GM13976 (cell line): ENCODE results near the gene RANBP10.

Experiments used
- DNase-seq: peaks from one replicate; pipeline ENCODE4 v3.0.0; 2012; ENCODE audit warnings: low spot score
- in situ Hi-C: fragments of 300-500 bp; cut with MboI; formaldehyde crosslinking; loops from one replicate; pipeline ENCODE4 v1.12.0; 2022; ENCODE audit warnings: low sequenced_read_pairs, mixed read lengths, inconsistent platforms; ENCODE audit not compliant: unreplicated experiment
- TF ChIP-seq, protein P1 (sequence below): IDR thresholded peaks from 2 replicates; pipeline ENCODE4 v1.5.1; 2012; ENCODE audit warnings: borderline replicate concordance, mild to moderate bottlenecking; ENCODE audit not compliant: insufficient read depth; ENCODE audit errors: extremely low read depth, missing control alignments, control extremely low read depth

Gene RANBP10

DNA sequence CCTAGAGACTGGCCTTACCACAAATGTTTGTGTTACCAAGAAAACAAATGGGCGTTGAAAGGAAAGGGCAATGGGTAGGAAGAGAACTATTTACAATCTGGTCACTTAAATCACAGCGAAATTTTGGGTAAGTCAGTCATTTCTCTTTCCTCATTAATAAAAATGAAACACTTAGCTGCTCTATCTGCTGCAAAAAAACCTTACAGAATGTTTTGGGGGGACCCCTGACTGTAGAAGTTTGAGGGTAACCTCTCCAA is 39.6 kb upstream of the RANBP10 start:
- in situ Hi-C loops, result no loop called here
- TF ChIP-seq, protein P1, sequence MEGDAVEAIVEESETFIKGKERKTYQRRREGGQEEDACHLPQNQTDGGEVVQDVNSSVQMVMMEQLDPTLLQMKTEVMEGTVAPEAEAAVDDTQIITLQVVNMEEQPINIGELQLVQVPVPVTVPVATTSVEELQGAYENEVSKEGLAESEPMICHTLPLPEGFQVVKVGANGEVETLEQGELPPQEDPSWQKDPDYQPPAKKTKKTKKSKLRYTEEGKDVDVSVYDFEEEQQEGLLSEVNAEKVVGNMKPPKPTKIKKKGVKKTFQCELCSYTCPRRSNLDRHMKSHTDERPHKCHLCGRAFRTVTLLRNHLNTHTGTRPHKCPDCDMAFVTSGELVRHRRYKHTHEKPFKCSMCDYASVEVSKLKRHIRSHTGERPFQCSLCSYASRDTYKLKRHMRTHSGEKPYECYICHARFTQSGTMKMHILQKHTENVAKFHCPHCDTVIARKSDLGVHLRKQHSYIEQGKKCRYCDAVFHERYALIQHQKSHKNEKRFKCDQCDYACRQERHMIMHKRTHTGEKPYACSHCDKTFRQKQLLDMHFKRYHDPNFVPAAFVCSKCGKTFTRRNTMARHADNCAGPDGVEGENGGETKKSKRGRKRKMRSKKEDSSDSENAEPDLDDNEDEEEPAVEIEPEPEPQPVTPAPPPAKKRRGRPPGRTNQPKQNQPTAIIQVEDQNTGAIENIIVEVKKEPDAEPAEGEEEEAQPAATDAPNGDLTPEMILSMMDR, result no peak
- DNase-seq, result no peak

DNA sequence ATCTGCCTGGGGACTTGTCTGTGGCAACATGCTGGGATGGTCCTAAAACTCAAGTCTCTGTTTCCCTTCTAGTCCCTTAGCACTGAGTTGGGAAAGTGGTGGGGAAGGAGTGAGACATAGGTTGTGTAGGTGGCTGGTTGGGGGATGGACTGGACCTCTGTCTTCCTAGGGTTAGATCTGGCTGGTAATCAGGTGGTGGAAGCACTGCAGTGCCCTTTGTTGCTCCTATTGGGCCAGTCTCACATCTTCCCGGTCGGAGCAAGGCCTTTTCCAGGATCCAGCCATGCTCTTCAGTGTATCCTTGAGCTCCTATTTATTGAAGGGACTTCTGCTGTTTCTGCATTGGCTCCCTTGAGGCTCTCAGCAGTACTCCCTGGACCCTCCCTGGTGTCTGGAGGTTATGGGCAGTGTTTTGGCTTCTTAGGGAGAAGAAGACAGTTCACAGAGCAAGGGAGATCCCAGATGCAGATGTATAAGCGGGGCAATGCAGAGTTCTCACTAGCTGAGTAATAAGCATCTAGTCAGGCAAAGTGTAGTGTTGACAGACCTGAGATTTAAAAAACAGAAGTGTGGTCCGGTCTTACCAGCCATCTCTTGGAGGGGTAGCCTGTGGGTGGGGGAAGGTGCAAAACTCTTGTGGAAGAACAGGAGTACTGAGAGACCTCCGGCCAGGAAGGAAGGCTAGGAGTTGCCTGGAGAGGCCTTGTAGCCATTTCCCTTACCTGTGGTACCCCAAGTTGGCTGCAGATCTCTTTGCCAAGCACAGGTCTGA is 39.1 kb upstream of the RANBP10 start:
- no peak for DNase-seq
- in situ Hi-C loops, result no loop called here
- TF ChIP-seq, protein P1, result no peak

DNA sequence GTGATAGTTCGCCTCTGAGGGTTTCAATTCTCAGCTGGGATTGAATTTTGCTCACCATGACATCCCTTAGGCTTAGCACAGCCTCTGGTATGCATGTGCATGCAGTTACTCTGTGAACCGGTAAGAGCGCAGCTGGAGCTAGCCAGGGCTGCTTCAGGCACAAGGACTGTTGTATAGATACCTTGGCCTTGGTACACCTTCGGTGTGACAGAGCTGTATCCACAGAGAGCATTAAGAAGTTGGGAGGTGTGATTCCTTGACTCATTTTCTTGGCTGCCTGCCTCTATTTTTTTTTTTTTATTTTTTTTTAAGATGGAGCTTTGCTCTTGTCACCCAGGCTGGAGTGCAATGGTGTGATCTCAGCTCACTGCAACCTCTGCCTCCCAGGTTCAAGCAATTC is 38.1 kb upstream of the RANBP10 start:
- DNase-seq, result no peak
- TF ChIP-seq, protein P1, result no peak
- in situ Hi-C loops, result no loop called here

DNA sequence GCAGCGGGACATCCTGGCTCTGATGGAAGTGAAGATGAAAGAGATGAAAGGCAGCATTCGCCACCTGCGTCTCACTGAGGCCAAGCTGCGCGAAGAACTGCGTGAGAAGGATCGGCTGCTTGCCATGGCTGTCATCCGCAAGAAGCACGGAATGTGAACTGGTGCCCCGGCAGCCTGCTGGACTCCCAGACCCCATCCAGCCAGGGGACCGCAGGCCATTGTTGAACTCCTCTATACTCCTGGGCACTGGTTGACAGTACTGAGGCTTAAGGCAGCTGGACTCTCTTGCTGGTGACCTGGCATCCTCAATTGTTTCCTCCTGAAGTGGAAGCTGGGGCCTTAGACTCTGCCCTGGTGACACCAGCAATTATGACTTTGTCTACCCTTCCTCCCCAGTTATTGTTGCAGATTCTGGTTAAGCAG is 37.0 kb upstream of the RANBP10 start:
- TF ChIP-seq, protein P1, result no peak
- in situ Hi-C loops, result no loop called here
- DNase-seq, result no peak

DNA sequence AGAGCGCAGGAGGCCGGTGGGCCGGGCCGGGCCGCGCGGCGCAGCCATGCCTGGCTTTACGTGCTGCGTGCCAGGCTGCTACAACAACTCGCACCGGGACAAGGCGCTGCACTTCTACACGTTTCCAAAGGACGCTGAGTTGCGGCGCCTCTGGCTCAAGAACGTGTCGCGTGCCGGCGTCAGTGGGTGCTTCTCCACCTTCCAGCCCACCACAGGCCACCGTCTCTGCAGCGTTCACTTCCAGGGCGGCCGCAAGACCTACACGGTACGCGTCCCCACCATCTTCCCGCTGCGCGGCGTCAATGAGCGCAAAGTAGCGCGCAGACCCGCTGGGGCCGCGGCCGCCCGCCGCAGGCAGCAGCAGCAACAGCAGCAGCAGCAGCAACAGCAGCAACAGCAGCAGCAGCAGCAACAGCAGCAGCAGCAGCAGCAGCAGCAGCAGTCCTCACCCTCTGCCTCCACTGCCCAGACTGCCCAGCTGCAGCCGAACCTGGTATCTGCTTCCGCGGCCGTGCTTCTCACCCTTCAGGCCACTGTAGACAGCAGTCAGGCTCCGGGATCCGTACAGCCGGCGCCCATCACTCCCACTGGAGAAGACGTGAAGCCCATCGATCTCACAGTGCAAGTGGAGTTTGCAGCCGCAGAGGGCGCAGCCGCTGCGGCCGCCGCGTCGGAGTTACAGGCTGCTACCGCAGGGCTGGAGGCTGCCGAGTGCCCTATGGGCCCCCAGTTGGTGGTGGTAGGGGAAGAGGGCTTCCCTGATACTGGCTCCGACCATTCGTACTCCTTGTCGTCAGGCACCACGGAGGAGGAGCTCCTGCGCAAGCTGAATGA is 36.4 kb upstream of the RANBP10 start:
- TF ChIP-seq, protein P1, result peak; percentile 50
- in situ Hi-C loops, result no loop called here
- peak; percentile 54 for DNase-seq

DNA sequence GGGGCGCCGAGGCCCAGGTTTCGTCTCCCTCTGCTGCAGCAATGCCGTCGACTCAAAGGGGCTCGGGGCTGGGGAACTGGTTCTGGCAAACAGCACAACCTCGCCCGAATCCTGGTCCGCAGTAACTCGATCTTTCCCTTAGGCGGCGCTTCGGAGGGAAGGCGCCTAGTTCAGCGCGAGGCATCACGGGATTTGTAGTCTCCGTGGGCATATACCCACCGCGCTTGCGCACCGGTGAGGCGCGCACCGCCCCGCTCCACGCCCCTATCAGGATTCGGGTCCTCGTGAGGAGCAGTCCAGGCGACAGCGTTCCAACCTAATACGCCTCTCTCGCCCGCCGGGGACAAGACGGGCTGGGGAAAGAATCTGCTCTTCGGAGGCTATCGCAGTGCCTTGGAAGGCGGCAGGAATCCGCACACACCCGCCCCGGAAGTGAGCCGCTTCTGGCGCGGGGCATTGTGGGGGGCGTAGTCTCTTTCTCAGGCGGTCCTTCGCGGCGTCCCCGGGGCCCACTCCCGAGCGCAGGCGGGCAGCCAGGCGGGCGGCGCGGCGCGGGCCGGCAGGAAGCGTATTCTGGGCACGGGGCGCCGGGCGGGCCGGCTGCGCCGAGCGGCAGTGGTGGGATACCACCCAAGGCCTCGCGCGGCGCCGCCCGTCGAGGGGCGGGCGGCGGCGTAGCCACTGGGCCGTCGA is 35.6 kb upstream of the RANBP10 start, which contains the start of gene THAP11:
Gene THAP11, plus strand, starts transcription at position 505 of the 693 bp plus-strand sequence. CDS start 235 bp downstream, outside the sequence.
- TF ChIP-seq, protein P1, result peak; percentile 94
- DNase-seq, result peak; percentile 93
- in situ Hi-C loops, result no loop called here
